Measurements from ENCODE around the gene DAPK1.

The DAPK1 gene

DNA sequence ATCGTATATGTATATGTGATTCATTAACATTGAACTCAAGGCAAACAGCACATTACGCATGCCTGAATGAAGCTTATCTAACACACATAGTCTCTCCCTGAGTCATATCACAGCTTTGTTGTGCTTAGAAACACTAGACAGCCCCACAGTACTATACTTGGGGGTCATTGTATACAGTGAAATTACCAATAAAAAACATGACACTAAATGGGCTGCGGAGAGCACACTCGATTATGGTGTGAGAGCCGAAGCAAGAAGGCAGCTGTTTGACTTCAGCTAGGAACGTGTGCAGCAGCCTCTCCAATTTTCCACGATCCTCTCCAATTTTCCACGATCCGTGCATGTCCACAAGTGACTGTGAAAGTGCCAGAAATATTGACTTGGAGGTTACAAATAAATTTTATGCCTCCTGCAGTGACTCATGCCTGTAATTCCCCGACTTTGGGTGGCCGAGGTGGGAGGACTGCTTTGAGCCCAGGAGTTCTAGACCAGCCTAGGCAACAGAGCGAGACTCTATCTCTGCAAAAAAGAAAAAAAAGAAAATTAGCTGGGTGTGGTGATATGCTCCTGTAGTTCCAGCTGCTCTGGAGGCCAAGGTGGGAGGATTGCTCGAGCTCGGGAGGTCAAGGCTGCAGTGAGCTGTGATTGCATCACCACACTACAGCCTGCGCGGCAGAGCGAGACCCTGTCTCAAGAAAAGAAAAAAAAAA, 102.4 kb downstream of the DAPK1 start:
- peaks cover 3% of the 10 kb centered on the region in 2 experiments for H3K36me3 ChIP-seq (ENCODE audit: control insufficient read depth in 1 of 2, insufficient read depth in 2 of 2, low read length in 2 of 2)
- H3K4me3 ChIP-seq (ENCODE audit: low read depth, low read length): no peak overlapping the region
- no peak overlapping the region for H2AFZ ChIP-seq (ENCODE audit: insufficient read depth, low read length, poor library complexity)
- peaks cover 5% of the 10 kb centered on the region for H3K79me1 ChIP-seq (ENCODE audit: low read length)
- H4K91ac ChIP-seq (ENCODE audit: low read depth, low read length): no peak overlapping the region
- H2BK120ac ChIP-seq (ENCODE audit: insufficient read depth, low read length, poor library complexity): no peak overlapping the region
- H3K18ac ChIP-seq (ENCODE audit: low read length): peak overlapping the region; percentile 54
- H3K9ac ChIP-seq (ENCODE audit: low read length): no peak overlapping the region
- no peaks in the 10 kb centered on the region for H3K9me3 ChIP-seq (ENCODE audit: insufficient read depth, low read depth, low read length)
- H3K27ac ChIP-seq (ENCODE audit: low read depth, low read length): no peak overlapping the region
- WGBS (ENCODE audit: extremely low coverage, insufficient coverage, insufficient read length): no CpG with 5 or more reads among the region's 17 CpGs
- peaks cover 5 to 21% of the 10 kb centered on the region in 2 experiments for H3K4me1 ChIP-seq (ENCODE audit: control insufficient read depth in 1 of 2, insufficient read depth in 2 of 2, low read length in 2 of 2)
- H4K8ac ChIP-seq (ENCODE audit: low read depth, low read length): no peak overlapping the region
- no peak overlapping the region for H2AK5ac ChIP-seq (ENCODE audit: low read length)
- no peaks in the 10 kb centered on the region for H3K27me3 ChIP-seq (ENCODE audit: insufficient read depth, low read length)
- H3K79me2 ChIP-seq (ENCODE audit: control insufficient read depth, insufficient read depth, low read length, poor library complexity): peaks cover 2% of the 10 kb centered on the region
- no peak overlapping the region for H4K12ac ChIP-seq (ENCODE audit: low read depth, low read length)
- H2BK12ac ChIP-seq (ENCODE audit: low read length): no peak overlapping the region
- H3K4me2 ChIP-seq (ENCODE audit: low read length): no peak overlapping the region
- H3K14ac ChIP-seq (ENCODE audit: low read length): no peak overlapping the region
- no peak overlapping the region for H3K23ac ChIP-seq (ENCODE audit: low read length)
- H2BK5ac ChIP-seq (ENCODE audit: low read depth, low read length, poor library complexity): no peak overlapping the region
- peak in 1 of 2 donors; percentile 85 for DNase-seq
- no peak overlapping the region for H3K4ac ChIP-seq (ENCODE audit: low read depth, low read length)

GRCh38 chr9:87601176-87601575, 103.5 kb downstream of the DAPK1 start:
- Histone ChIP-seq H3K79me1 (ENCODE audit: low read length) (peaks cover 7% of the 10 kb centered on the region), H2AFZ (ENCODE audit: insufficient read depth, low read length, poor library complexity) (no peak overlapping the region), H4K8ac (ENCODE audit: low read depth, low read length) (no peak overlapping the region), H3K27ac (ENCODE audit: low read depth, low read length) (no peak overlapping the region), H3K9me3 (ENCODE audit: insufficient read depth, low read depth, low read length) (no peaks in the 10 kb centered on the region), H3K4me2 (ENCODE audit: low read length) (no peak overlapping the region), H3K27me3 (ENCODE audit: insufficient read depth, low read length) (no peaks in the 10 kb centered on the region), H3K18ac (ENCODE audit: low read length) (no peak overlapping the region), H3K4me3 (ENCODE audit: low read depth, low read length) (no peak overlapping the region), H2BK12ac (ENCODE audit: low read length) (no peak overlapping the region), H3K36me3 (ENCODE audit: control insufficient read depth in 1 of 2, insufficient read depth in 2 of 2, low read length in 2 of 2) (peaks cover 5 to 6% of the 10 kb centered on the region in 2 experiments), H3K4me1 (ENCODE audit: control insufficient read depth in 1 of 2, insufficient read depth in 2 of 2, low read length in 2 of 2) (peaks cover 4 to 21% of the 10 kb centered on the region in 2 experiments), H3K9ac (ENCODE audit: low read length) (no peak overlapping the region), H3K23ac (ENCODE audit: low read length) (no peak overlapping the region), H3K4ac (ENCODE audit: low read depth, low read length) (no peak overlapping the region), H4K12ac (ENCODE audit: low read depth, low read length) (no peak overlapping the region), H4K91ac (ENCODE audit: low read depth, low read length) (no peak overlapping the region), H2BK5ac (ENCODE audit: low read depth, low read length, poor library complexity) (no peak overlapping the region), H3K79me2 (ENCODE audit: control insufficient read depth, insufficient read depth, low read length, poor library complexity) (peaks cover 2% of the 10 kb centered on the region), H2AK5ac (ENCODE audit: low read length) (no peak overlapping the region), H3K14ac (ENCODE audit: low read length) (no peak overlapping the region), H2BK120ac (ENCODE audit: insufficient read depth, low read length, poor library complexity) (no peak overlapping the region)
- no CpG with 5 or more reads among the region's 1 CpG for WGBS (ENCODE audit: extremely low coverage, insufficient coverage, insufficient read length)
- DNase-seq: peak; percentile 58 to 59

GRCh38 chr9:87601595-87601994, 103.9 kb downstream of the DAPK1 start:
- H3K18ac ChIP-seq (ENCODE audit: low read length): no peak overlapping the region
- no peaks in the 10 kb centered on the region for H3K9me3 ChIP-seq (ENCODE audit: insufficient read depth, low read depth, low read length)
- no peak overlapping the region for H3K14ac ChIP-seq (ENCODE audit: low read length)
- WGBS (ENCODE audit: extremely low coverage, insufficient coverage, insufficient read length): no CpG with 5 or more reads among the region's 5 CpGs
- no peak overlapping the region for H2AK5ac ChIP-seq (ENCODE audit: low read length)
- H3K27me3 ChIP-seq (ENCODE audit: insufficient read depth, low read length): no peaks in the 10 kb centered on the region
- H3K4ac ChIP-seq (ENCODE audit: low read depth, low read length): no peak overlapping the region
- no peak overlapping the region for H3K4me2 ChIP-seq (ENCODE audit: low read length)
- no peak overlapping the region for H3K9ac ChIP-seq (ENCODE audit: low read length)
- no peak overlapping the region for H3K23ac ChIP-seq (ENCODE audit: low read length)
- H2AFZ ChIP-seq (ENCODE audit: insufficient read depth, low read length, poor library complexity): no peak overlapping the region
- no peak overlapping the region for H4K12ac ChIP-seq (ENCODE audit: low read depth, low read length)
- H3K4me1 ChIP-seq (ENCODE audit: control insufficient read depth in 1 of 2, insufficient read depth in 2 of 2, low read length in 2 of 2): peaks cover 0 to 22% of the 10 kb centered on the region in 2 experiments
- no peak overlapping the region for H2BK120ac ChIP-seq (ENCODE audit: insufficient read depth, low read length, poor library complexity)
- no peak overlapping the region for H4K8ac ChIP-seq (ENCODE audit: low read depth, low read length)
- no peak overlapping the region for H3K27ac ChIP-seq (ENCODE audit: low read depth, low read length)
- peaks cover 5 to 6% of the 10 kb centered on the region in 2 experiments for H3K36me3 ChIP-seq (ENCODE audit: control insufficient read depth in 1 of 2, insufficient read depth in 2 of 2, low read length in 2 of 2)
- no peak for DNase-seq
- peaks cover 7% of the 10 kb centered on the region for H3K79me1 ChIP-seq (ENCODE audit: low read length)
- no peak overlapping the region for H2BK12ac ChIP-seq (ENCODE audit: low read length)
- no peak overlapping the region for H4K91ac ChIP-seq (ENCODE audit: low read depth, low read length)
- no peak overlapping the region for H3K4me3 ChIP-seq (ENCODE audit: low read depth, low read length)
- peaks cover 2% of the 10 kb centered on the region for H3K79me2 ChIP-seq (ENCODE audit: control insufficient read depth, insufficient read depth, low read length, poor library complexity)
- H2BK5ac ChIP-seq (ENCODE audit: low read depth, low read length, poor library complexity): no peak overlapping the region

DNA sequence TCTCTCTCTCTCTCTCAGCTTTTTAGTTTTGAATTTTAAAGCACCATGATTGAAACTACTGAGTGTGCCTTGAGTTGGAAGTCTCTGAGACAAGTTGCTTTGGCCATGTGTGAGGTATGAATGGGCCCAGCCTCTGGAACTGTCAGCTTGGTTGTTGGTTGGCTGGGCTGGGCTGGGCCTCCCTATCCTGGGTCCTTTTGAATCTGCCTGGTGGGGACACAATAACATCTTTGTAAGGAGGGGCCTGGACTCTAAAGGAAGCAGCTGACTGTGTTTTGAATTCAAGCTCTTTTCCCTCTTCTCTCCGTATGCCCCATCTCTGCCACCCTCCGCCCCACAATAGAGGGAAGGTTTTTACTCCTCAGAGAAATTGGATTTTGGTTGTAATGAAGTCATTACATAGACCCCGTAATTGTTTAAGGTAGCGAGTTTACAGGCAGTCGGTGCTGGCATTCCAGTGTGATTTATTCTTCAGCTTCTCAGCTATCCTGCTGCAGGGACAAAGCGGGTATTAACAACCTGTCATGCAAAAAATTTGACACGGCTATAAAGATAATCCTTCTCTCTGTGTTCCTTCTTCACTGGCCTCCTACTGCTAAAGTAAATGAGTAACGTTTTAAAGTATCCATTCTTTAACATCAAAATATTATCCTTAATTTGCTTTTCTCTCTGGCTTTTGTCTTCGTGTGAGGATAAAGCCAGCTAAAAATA, 105.4 kb downstream of the DAPK1 start:
- Histone ChIP-seq H3K79me2 (ENCODE audit: control insufficient read depth, insufficient read depth, low read length, poor library complexity) (peaks cover 2% of the 10 kb centered on the region), H4K91ac (ENCODE audit: low read depth, low read length) (no peak overlapping the region), H3K9ac (ENCODE audit: low read length) (no peak overlapping the region), H3K79me1 (ENCODE audit: low read length) (peaks cover 6% of the 10 kb centered on the region), H3K9me3 (ENCODE audit: insufficient read depth, low read depth, low read length) (no peaks in the 10 kb centered on the region), H3K4ac (ENCODE audit: low read depth, low read length) (no peak overlapping the region), H3K27ac (ENCODE audit: low read depth, low read length) (no peak overlapping the region), H3K36me3 (ENCODE audit: control insufficient read depth in 1 of 2, insufficient read depth in 2 of 2, low read length in 2 of 2) (peaks cover 5 to 6% of the 10 kb centered on the region in 2 experiments), H2BK12ac (ENCODE audit: low read length) (no peak overlapping the region), H4K8ac (ENCODE audit: low read depth, low read length) (no peak overlapping the region), H3K18ac (ENCODE audit: low read length) (no peak overlapping the region), H2BK120ac (ENCODE audit: insufficient read depth, low read length, poor library complexity) (no peak overlapping the region), H3K23ac (ENCODE audit: low read length) (no peak overlapping the region), H4K12ac (ENCODE audit: low read depth, low read length) (no peak overlapping the region), H3K4me2 (ENCODE audit: low read length) (no peak overlapping the region), H3K4me1 (ENCODE audit: control insufficient read depth in 1 of 2, insufficient read depth in 2 of 2, low read length in 2 of 2) (peaks cover 0 to 20% of the 10 kb centered on the region in 2 experiments), H2AK5ac (ENCODE audit: low read length) (no peak overlapping the region), H3K27me3 (ENCODE audit: insufficient read depth, low read length) (no peaks in the 10 kb centered on the region), H3K4me3 (ENCODE audit: low read depth, low read length) (no peak overlapping the region), H2BK5ac (ENCODE audit: low read depth, low read length, poor library complexity) (no peak overlapping the region), H3K14ac (ENCODE audit: low read length) (no peak overlapping the region), H2AFZ (ENCODE audit: insufficient read depth, low read length, poor library complexity) (no peak overlapping the region)
- no peak for DNase-seq
- no CpG with 5 or more reads among the region's 9 CpGs for WGBS (ENCODE audit: extremely low coverage, insufficient coverage, insufficient read length)

Data from trophoblast cell (in vitro differentiated cells and primary cell).